HG03442 (cell line): ENCODE measurements around the gene ATG7.

Experiments
- ATAC-seq: cut with Tn5 transposase; IDR thresholded peaks from one replicate; pipeline ENCODE4 v1.9.1; 2021; ENCODE audit warnings: mild to moderate bottlenecking, moderate library complexity; ENCODE audit not compliant: unreplicated experiment

ATG7 gene

GRCh38 chr3:11602239-11602840, 330.1 kb downstream of the ATG7 start:
- no peak for ATAC-seq

GRCh38 chr3:11602886-11603527, 330.8 kb downstream of the ATG7 start:
- ATAC-seq, result no peak

GRCh38 chr3:11603628-11604027, 331.4 kb downstream of the ATG7 start:
- ATAC-seq, result no peak

- no peak for ATAC-seq
Observed at GRCh38 chr3:11604139-11604892, 332.1 kb downstream of the ATG7 start.

GRCh38 chr3:11605398-11605797, 333.2 kb downstream of the ATG7 start:
- no peak for ATAC-seq

- ATAC-seq, result no peak
Observed at GRCh38 chr3:11606090-11606784, 334.0 kb downstream of the ATG7 start.

GRCh38 chr3:11606865-11607440, 334.8 kb downstream of the ATG7 start:
- ATAC-seq, result no peak
